Left kidney (tissue), 2 donors: ENCODE data around the gene ARGLU1. TPM values are rescaled to one million over a fixed set of nuclear protein-coding genes. Genes with fewer than 3 reads are reported as not detected.

Experiments
- DNase-seq: peaks from one replicate; pipeline ENCODE4 v3.0.0-alpha.2; 2013
- polyA plus RNA-seq: library from polyadenylated mRNA; unstranded; fragments of 120-200 nt; gene quantifications from one replicate; pipeline ENCODE4 v1.2.1, GENCODE V29; 2013; ENCODE audit not compliant: insufficient read length

Gene ARGLU1
- polyA plus RNA-seq, 1 donor: 434 TPM

GRCh38 chr13:106589716-106590115 is 21.8 kb upstream of the ARGLU1 start:
- DNase-seq: no peak

- no peak for DNase-seq
Observed at GRCh38 chr13:106588367-106588766, 20.4 kb upstream of the ARGLU1 start.

- no peak for DNase-seq
Observed at GRCh38 chr13:106587787-106588186, 19.9 kb upstream of the ARGLU1 start.

GRCh38 chr13:106586648-106587166 is 18.8 kb upstream of the ARGLU1 start:
- no peak for DNase-seq

- no peak for DNase-seq
Observed at GRCh38 chr13:106581225-106581624, 13.3 kb upstream of the ARGLU1 start.

- DNase-seq: no peak
Observed at GRCh38 chr13:106575896-106576295, 8.0 kb upstream of the ARGLU1 start.

GRCh38 chr13:106573868-106574267 is 5.9 kb upstream of the ARGLU1 start:
- DNase-seq: no peak

- no peak for DNase-seq
Observed at GRCh38 chr13:106573284-106573846, 5.4 kb upstream of the ARGLU1 start.

- no peak for DNase-seq
Observed at GRCh38 chr13:106570299-106570852, 2.4 kb upstream of the ARGLU1 start.

GRCh38 chr13:106569233-106570095 is 1.5 kb upstream of the ARGLU1 start:
- no peak for DNase-seq

GRCh38 chr13:106568299-106569003 is 514 bp upstream of the ARGLU1 start:
- DNase-seq: no peak

GRCh38 chr13:106566641-106567473 is 1.1 kb downstream of the ARGLU1 start:
- DNase-seq: peak; percentile 57

GRCh38 chr13:106565127-106565775 is 2.7 kb downstream of the ARGLU1 start:
- no peak for DNase-seq

- no peak for DNase-seq
Observed at GRCh38 chr13:106562301-106562700, 5.6 kb downstream of the ARGLU1 start.

- peak; percentile 50 for DNase-seq
Observed at GRCh38 chr13:106561551-106562170, 6.3 kb downstream of the ARGLU1 start.

GRCh38 chr13:106560821-106561220 is 7.1 kb downstream of the ARGLU1 start:
- no peak for DNase-seq

- DNase-seq: no peak
Observed at GRCh38 chr13:106558527-106558926, 9.4 kb downstream of the ARGLU1 start.

GRCh38 chr13:106555631-106556328 is 12.2 kb downstream of the ARGLU1 start:
- DNase-seq: no peak

GRCh38 chr13:106551751-106552150 is 16.2 kb downstream of the ARGLU1 start:
- no peak for DNase-seq

- no peak for DNase-seq
Observed at GRCh38 chr13:106551350-106551749, 16.6 kb downstream of the ARGLU1 start.
